Colonic mucosa (tissue), 4 donors: ENCODE results near the gene ASCL5. TPM values are rescaled to one million over a fixed set of nuclear protein-coding genes. Genes with fewer than 3 reads are reported as not detected.

Source experiments
- DNase-seq: peaks from one replicate; pipeline ENCODE4 v3.0.0-alpha.2; 2020
- H3K27ac ChIP-seq: fragments of 200-600 bp; one replicate; pipeline ENCODE4 v1.8.0; 2021
- H3K27me3 ChIP-seq: fragments of 200-600 bp; one replicate; pipeline ENCODE4 v1.8.0; 2021
- H3K36me3 ChIP-seq: fragments of 200-600 bp; one replicate; pipeline ENCODE4 v1.8.0; 2021
- H3K4me1 ChIP-seq: fragments of 200-600 bp; one replicate; pipeline ENCODE4 v1.8.0; 2021; ENCODE audit warnings: mild to moderate bottlenecking
- H3K4me3 ChIP-seq: fragments of 200-600 bp; one replicate; pipeline ENCODE4 v1.8.0; 2021
- H3K9ac ChIP-seq, 2 donors: one replicate each; pipeline ENCODE4 v1.7.0; 2013; ENCODE audit warnings: control low read depth in 2 of 2, low read depth in 2 of 2, low read length in 2 of 2
- H3K9me3 ChIP-seq: fragments of 200-600 bp; one replicate; pipeline ENCODE4 v1.8.0; 2021
- intact Hi-C: fragments of 100-400 bp; cut with DNase I; formaldehyde crosslinking; loops from one replicate; pipeline ENCODE4 v1.14.1; 2022
- total RNA-seq, 2 donors: library from RNA; stranded (reverse); fragmentation: NEBNext Ultra II Directional in 1 of 2; extraction: Animal tissue kit (Norgen Biotek cat#: 25700) in 1 of 2; gene quantifications; one replicate each; pipeline ENCODE4 v1.2.1, GENCODE V29; 2021
- TF ChIP-seq, protein P1 (sequence below): fragments of 200-600 bp; IDR thresholded peaks from one replicate; pipeline ENCODE4 v1.8.0; 2022; ENCODE audit warnings: antibody characterized with exemption, mild to moderate bottlenecking
- donor health status: healthy.
- donor health status: DM: no; HTN: no; CAD: no.
- donor health status: DM: no; HTN: no; CAD: no.

The ASCL5 gene
- total RNA-seq, 2 donors from 2014 or later, result not detected

DNA sequence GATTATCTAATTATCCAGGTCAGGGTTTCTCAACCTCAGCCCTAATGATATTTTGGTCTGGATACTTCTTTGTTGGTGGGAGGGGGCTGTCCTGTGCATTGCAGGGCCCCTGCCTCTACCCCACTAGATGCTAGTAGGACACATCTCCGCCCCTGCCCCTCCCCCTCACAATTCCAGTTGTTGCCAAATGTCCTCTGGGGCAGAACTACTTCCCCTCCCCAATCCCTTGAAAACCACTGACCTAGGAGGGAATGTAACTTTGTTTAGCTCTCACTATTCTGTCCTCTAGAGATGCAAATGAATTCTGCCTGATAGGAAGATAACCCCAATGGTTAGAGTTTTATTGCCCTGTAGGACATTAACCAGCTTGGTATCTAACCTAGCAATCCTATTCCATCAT lies 22.8 kb downstream of the ASCL5 start:
- Histone ChIP-seq H3K4me3 (no peak overlapping the region), H3K36me3 (no peaks in the 10 kb centered on the region), H3K9ac (no peak overlapping the region), H3K27me3 (no peaks in the 10 kb centered on the region), H3K27ac (no peak overlapping the region), H3K9me3 (no peaks in the 10 kb centered on the region), H3K4me1 (no peaks in the 10 kb centered on the region)
- TF ChIP-seq, protein P1, sequence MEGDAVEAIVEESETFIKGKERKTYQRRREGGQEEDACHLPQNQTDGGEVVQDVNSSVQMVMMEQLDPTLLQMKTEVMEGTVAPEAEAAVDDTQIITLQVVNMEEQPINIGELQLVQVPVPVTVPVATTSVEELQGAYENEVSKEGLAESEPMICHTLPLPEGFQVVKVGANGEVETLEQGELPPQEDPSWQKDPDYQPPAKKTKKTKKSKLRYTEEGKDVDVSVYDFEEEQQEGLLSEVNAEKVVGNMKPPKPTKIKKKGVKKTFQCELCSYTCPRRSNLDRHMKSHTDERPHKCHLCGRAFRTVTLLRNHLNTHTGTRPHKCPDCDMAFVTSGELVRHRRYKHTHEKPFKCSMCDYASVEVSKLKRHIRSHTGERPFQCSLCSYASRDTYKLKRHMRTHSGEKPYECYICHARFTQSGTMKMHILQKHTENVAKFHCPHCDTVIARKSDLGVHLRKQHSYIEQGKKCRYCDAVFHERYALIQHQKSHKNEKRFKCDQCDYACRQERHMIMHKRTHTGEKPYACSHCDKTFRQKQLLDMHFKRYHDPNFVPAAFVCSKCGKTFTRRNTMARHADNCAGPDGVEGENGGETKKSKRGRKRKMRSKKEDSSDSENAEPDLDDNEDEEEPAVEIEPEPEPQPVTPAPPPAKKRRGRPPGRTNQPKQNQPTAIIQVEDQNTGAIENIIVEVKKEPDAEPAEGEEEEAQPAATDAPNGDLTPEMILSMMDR, result no peak
- DNase-seq, result no peak
- intact Hi-C loops, result no loop called here

DNA sequence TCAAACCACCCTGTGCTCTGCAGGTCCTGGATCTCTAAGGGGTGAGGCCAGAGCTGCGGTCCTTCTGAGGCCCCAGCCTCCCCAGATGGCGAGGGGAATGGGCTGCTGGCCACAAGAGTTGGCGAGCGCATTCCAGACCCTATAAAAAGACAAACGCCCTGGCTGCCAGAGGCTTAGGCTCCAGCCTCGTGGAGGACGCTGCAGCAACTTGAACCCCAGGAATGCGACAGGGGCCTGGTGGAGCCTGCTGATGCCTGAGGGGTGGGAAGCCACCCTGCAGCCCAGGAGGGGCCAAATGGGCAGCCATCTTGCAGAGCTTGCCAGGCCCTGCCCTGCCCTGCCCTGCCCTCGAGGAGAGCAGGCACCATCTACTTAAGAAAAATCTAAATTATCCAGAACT lies 23.3 kb downstream of the ASCL5 start:
- TF ChIP-seq, protein P1, result no peak
- H3K27me3 ChIP-seq, result no peaks in the 10 kb centered on the region
- H3K36me3 ChIP-seq, result no peaks in the 10 kb centered on the region
- no peak overlapping the region for H3K27ac ChIP-seq
- no peaks in the 10 kb centered on the region for H3K4me1 ChIP-seq
- intact Hi-C loops, result no loop called here
- H3K4me3 ChIP-seq, result no peak overlapping the region
- no peaks in the 10 kb centered on the region for H3K9me3 ChIP-seq
- H3K9ac ChIP-seq, result no peak overlapping the region
- no peak for DNase-seq

DNA sequence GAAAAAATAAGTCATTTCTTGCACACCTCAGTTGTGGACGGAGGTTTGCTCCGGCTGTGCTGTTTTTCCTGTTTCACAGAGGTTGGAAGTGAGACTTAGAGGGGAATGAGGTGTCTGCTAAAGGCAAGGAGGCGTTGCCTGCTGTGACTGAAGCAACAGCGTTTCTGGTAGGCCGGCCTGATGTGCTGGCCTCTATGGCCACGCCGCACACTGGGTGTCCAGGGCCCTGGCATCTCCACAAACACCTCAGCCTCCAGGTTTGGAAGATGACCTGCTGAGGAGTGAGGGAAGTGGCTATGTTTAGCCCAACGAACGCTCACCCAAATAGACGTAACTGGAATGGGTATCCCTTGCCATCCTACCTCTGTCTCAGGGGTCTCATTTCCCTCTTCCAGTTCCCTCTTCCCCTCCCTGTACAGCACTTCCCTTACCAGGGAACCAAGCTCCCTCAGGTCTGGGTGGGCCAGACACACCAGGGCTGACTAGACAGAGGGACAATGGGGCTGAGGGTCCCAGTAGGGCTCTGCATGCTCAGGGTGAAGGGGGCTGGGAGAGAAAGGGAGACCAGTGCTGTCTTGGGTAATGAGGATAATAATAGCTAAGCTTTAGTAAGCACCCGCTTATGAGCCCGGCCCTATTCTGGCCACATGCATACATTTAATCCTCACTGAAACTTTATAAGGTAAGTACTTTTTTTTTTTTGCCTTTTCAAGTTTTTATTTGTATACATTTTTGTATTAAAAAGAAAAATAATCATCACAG lies 26.6 kb downstream of the ASCL5 start:
- intact Hi-C loops, result no loop called here
- Histone ChIP-seq H3K9me3 (no peaks in the 10 kb centered on the region), H3K27ac (no peak overlapping the region), H3K4me1 (no peaks in the 10 kb centered on the region), H3K9ac (no peak overlapping the region), H3K4me3 (no peak overlapping the region), H3K36me3 (no peaks in the 10 kb centered on the region), H3K27me3 (no peaks in the 10 kb centered on the region)
- TF ChIP-seq, protein P1, result no peak
- DNase-seq, result no peak

DNA sequence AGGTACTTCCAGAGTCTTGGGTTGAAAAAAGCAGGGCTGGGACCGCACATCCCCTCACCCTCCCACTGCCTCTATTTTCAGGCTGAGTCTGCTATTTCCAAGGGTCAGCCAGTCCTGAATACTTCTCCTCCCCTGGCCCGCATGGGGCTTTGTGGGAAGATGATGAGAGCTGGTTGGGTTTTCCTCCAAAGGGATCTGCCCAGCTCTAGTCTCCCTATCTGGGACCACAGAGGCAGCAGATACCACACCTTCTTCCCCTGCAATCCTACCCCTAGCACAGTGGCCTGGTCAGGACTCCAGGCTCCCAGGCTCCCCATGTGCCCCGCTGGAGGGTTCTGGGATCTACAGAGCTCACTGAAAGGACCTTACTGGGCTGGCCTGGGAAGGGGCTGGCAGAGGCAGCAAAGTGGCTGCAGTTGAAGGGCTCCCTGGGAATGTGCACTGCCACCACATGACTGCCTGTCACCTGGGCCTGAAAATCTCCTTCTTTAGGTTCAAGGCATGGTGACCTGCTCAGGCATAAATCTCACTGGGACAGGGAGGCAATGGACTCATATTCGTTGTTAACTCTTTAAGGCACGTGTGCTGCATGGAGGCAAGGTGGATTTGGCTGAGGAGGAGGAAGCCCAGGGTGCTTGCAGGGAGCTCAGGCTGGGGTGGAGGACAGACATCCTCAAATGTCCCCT lies 27.8 kb downstream of the ASCL5 start:
- no peak overlapping the region for H3K27ac ChIP-seq
- no peak overlapping the region for H3K9ac ChIP-seq
- no peak for DNase-seq
- TF ChIP-seq, protein P1, result no peak
- no peaks in the 10 kb centered on the region for H3K9me3 ChIP-seq
- H3K27me3 ChIP-seq, result no peaks in the 10 kb centered on the region
- no peaks in the 10 kb centered on the region for H3K36me3 ChIP-seq
- intact Hi-C loops, result no loop called here
- H3K4me1 ChIP-seq, result no peaks in the 10 kb centered on the region
- H3K4me3 ChIP-seq, result no peak overlapping the region

DNA sequence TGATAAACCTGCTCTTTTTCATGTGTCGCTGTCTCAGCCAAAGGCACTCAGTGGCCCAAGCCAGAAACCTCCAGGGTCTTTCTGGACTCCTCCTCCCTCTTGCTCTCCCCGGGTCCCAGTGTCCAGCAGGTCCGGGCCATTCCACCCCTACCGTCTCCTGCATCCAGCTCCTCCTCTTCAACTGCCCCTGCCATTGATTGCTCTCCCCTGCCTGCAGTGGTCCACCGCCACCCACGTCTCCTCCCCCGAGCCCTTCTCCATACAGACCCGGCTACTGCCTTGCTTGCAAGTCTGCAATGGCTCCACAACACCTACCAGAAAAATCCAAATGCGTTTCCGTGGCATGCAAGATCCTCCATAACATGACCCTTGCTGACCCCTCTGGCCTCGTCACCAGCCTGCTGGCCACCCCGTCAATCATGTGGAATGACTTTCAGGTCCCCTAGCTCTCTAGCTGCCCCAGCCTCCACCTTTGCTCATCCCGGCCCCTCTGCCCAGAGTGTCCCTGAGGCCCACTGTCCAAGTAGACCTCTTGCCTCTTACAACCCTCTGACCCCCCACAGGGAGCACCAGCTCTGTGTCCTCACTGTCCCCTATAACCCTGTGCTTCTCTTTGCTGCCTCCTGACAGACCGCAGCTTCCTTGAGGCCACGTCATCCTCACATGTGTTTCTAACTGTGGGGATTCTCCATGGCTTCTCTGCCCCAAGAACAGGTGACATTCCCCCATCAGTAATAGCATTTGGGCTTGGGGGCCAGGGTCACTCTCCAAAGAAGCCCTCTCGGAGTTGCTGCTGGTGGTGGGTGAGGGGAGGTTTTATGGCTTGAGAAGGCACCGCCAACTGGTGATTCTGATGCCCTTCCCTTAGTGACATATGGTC lies 29.8 kb downstream of the ASCL5 start:
- intact Hi-C loops, result no loop called here
- DNase-seq, result no peak
- TF ChIP-seq, protein P1, result no peak
- Histone ChIP-seq H3K27me3 (no peaks in the 10 kb centered on the region), H3K4me1 (no peaks in the 10 kb centered on the region), H3K27ac (no peak overlapping the region), H3K36me3 (no peaks in the 10 kb centered on the region), H3K9ac (no peak overlapping the region), H3K4me3 (no peak overlapping the region), H3K9me3 (no peaks in the 10 kb centered on the region)
